ENCODE measurements around the gene CRX.

CRX gene

GRCh38 chr19:47891622-47891922, 69.8 kb downstream of the CRX start:
- no peaks in the 10 kb centered on the region for H3K9me3 ChIP-seq (ENCODE audit: severe bottlenecking)
- no peak for TF ChIP-seq CTCF (IDR thresholded peaks at IDR 0.05; ENCODE audit: poor library complexity, severe bottlenecking)
- DNase-seq (ENCODE audit: low spot score) (no peak), ATAC-seq (ENCODE audit: low read depth) (no peak)
- no peak overlapping the region for H3K27ac ChIP-seq (ENCODE audit: poor library complexity, severe bottlenecking)
- H3K36me3 ChIP-seq (ENCODE audit: low read depth), result no peaks in the 10 kb centered on the region
- H3K27me3 ChIP-seq (ENCODE audit: insufficient read depth, poor library complexity, severe bottlenecking), result peaks cover 2% of the 10 kb centered on the region
- no peaks in the 10 kb centered on the region for H3K4me1 ChIP-seq (ENCODE audit: insufficient read depth, poor library complexity, severe bottlenecking)
- H3K4me3 ChIP-seq (ENCODE audit: severe bottlenecking), result no peak overlapping the region

- Histone ChIP-seq H3K4me1 (ENCODE audit: insufficient read depth, poor library complexity, severe bottlenecking) (no peaks in the 10 kb centered on the region), H3K27ac (ENCODE audit: poor library complexity, severe bottlenecking) (no peak overlapping the region), H3K36me3 (ENCODE audit: low read depth) (no peaks in the 10 kb centered on the region), H3K9me3 (ENCODE audit: severe bottlenecking) (no peaks in the 10 kb centered on the region), H3K27me3 (ENCODE audit: insufficient read depth, poor library complexity, severe bottlenecking) (no peaks in the 10 kb centered on the region), H3K4me3 (ENCODE audit: severe bottlenecking) (no peak overlapping the region)
- no peak for TF ChIP-seq CTCF (IDR thresholded peaks at IDR 0.05; ENCODE audit: poor library complexity, severe bottlenecking)
- no peak for DNase-seq (ENCODE audit: low spot score)
- ATAC-seq (ENCODE audit: low read depth), result no peak
Observed at GRCh38 chr19:47891923-47892666, 70.4 kb downstream of the CRX start.
